GM21619 (cell line): ENCODE data around the gene RAB40B.
A peak's percentile ranks its signal among the peaks of the same experiment; 100 is the strongest.

ENCODE experiments used
- ATAC-seq: cut with Tn5 transposase; IDR thresholded peaks from one replicate; pipeline ENCODE4 v1.9.1; 2021; ENCODE audit not compliant: unreplicated experiment

The RAB40B gene

GRCh38 chr17:82692268-82692667 lies 6.2 kb downstream of the RAB40B start:
- no peak for ATAC-seq

- no peak for ATAC-seq
Measured at GRCh38 chr17:82691714-82692113, 6.8 kb downstream of the RAB40B start.

GRCh38 chr17:82690786-82691489 lies 7.6 kb downstream of the RAB40B start:
- ATAC-seq: no peak

GRCh38 chr17:82689077-82689476 lies 9.4 kb downstream of the RAB40B start:
- no peak for ATAC-seq

GRCh38 chr17:82687871-82688270 lies 10.6 kb downstream of the RAB40B start:
- no peak for ATAC-seq

- no peak for ATAC-seq
Measured at GRCh38 chr17:82687375-82687861, 11.1 kb downstream of the RAB40B start.

GRCh38 chr17:82686366-82687324 lies 11.9 kb downstream of the RAB40B start:
- no peak for ATAC-seq

GRCh38 chr17:82685291-82685690 lies 13.2 kb downstream of the RAB40B start:
- no peak for ATAC-seq

- peak; percentile 56 for ATAC-seq
Measured at GRCh38 chr17:82684228-82684841, 14.2 kb downstream of the RAB40B start.

- no peak for ATAC-seq
Measured at GRCh38 chr17:82683534-82683933, 15.0 kb downstream of the RAB40B start.

- no peak for ATAC-seq
Measured at GRCh38 chr17:82681547-82681946, 17.0 kb downstream of the RAB40B start.

- ATAC-seq: no peak
Measured at GRCh38 chr17:82679586-82680465, 18.7 kb downstream of the RAB40B start.

GRCh38 chr17:82678265-82678891 lies 20.1 kb downstream of the RAB40B start:
- ATAC-seq: no peak

- ATAC-seq: no peak
Measured at GRCh38 chr17:82677353-82677925, 21.1 kb downstream of the RAB40B start.

GRCh38 chr17:82675476-82676245 lies 22.8 kb downstream of the RAB40B start:
- no peak for ATAC-seq

- no peak for ATAC-seq
Measured at GRCh38 chr17:82674656-82675475, 23.6 kb downstream of the RAB40B start.

GRCh38 chr17:82670661-82671450 lies 27.6 kb downstream of the RAB40B start:
- ATAC-seq: no peak
